RWPE1 (cell line): ENCODE data around the gene ESRRB.

Source experiments
- CTCF ChIA-PET: fragments of 350-600 bp; sonication (Branson Sonifier 250); formaldehyde crosslinking; extraction: SDS; loops from one replicate; lab custom pipeline; 2021; lab: Yijun Ruan, JAX
- POLR2A ChIA-PET: fragments of 400-600 bp; formaldehyde crosslinking; extraction: SDS; loops from one replicate; lab custom pipeline; 2020; ENCODE audit warnings: antibody characterized with exemption; ENCODE audit not compliant: low non-redundant PET; lab: Yijun Ruan, JAX
- DNase-seq: peaks from one replicate; pipeline ENCODE4 v3.0.0; 2012; ENCODE audit warnings: low spot score
- H3K27ac ChIP-seq: fragments of 450-650 bp; 2 replicates; pipeline ENCODE4 v1.5.1; 2017
- TF ChIP-seq, protein P1 (sequence below): fragments of 450-650 bp; conservative IDR thresholded peaks from 2 replicates; pipeline ENCODE4 v1.5.1; 2017; ENCODE audit warnings: low read depth, mild to moderate bottlenecking

ESRRB gene

DNA sequence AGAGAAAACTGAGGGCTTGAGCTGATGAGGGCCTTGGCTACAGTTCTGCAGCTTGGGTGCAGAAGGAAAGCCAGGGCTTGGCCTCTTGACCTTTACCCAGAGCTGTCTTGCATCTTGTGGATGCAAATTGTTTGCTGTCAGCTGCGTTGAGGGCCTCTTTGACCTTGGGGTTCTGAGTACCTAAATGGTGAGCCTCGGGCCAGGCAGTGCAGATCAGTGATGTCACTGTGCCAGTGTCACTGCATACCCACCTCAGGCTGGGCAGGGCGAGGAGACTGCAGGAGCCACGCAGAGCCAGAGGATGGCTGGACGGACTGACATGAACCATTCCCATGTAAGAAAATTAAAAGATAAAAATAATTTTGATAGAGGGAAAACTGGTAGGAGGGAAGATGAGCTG lies 18.6 kb downstream of the ESRRB start:
- no peak for DNase-seq
- ChIA-PET CTCF (no interaction called here), POLR2A (no interaction called here)
- no peak overlapping the region for H3K27ac ChIP-seq
- TF ChIP-seq, protein P1, sequence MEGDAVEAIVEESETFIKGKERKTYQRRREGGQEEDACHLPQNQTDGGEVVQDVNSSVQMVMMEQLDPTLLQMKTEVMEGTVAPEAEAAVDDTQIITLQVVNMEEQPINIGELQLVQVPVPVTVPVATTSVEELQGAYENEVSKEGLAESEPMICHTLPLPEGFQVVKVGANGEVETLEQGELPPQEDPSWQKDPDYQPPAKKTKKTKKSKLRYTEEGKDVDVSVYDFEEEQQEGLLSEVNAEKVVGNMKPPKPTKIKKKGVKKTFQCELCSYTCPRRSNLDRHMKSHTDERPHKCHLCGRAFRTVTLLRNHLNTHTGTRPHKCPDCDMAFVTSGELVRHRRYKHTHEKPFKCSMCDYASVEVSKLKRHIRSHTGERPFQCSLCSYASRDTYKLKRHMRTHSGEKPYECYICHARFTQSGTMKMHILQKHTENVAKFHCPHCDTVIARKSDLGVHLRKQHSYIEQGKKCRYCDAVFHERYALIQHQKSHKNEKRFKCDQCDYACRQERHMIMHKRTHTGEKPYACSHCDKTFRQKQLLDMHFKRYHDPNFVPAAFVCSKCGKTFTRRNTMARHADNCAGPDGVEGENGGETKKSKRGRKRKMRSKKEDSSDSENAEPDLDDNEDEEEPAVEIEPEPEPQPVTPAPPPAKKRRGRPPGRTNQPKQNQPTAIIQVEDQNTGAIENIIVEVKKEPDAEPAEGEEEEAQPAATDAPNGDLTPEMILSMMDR: no peak

DNA sequence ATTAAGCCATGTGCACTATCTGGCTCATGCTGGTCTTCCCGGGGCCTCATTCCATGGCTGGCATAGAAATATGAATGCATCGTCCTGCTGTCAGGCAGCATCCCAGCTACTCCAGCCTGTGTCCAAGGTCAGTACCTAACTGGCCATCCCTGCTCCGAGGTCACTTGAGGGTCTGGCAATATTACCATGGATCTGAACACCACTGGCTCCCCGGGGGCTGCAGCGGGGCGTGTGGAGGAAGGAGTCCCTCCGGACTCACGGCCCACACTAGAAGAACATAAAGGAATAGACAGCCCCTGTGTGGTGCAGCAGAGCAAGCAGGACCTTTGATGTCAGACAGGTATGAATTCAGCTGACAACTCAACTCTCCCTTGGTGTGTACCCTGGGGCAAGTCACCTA lies 19.2 kb downstream of the ESRRB start:
- DNase-seq: no peak
- no peak overlapping the region for H3K27ac ChIP-seq
- ChIA-PET CTCF (no interaction called here), POLR2A (no interaction called here)
- TF ChIP-seq, protein P1: no peak

DNA sequence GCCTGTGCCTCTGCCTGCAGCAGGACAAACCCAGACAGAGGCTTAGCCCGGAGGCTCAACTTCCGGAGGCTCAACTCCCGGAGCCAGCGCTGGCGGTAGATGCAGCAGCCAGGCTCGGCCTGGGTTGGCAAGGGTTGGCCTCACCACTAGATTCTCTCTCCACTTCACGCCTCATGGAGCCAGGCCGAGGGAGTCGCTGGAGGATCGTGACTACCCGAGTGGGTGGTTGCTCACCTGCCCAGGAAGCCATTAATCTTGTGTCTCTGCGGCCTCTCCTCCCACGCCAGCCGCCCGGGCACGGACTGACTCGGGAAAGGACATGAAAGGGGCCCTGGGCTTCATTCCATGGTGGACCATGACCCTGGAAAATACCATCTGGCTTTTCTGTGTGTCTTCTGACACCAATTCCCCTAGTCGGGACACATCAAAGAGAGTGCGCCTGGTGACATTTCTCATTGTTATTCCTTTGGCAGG lies 20.8 kb downstream of the ESRRB start:
- POLR2A ChIA-PET: no interaction called here
- TF ChIP-seq, protein P1: no peak
- DNase-seq: no peak
- no peak overlapping the region for H3K27ac ChIP-seq
- CTCF ChIA-PET: no interaction called here

DNA sequence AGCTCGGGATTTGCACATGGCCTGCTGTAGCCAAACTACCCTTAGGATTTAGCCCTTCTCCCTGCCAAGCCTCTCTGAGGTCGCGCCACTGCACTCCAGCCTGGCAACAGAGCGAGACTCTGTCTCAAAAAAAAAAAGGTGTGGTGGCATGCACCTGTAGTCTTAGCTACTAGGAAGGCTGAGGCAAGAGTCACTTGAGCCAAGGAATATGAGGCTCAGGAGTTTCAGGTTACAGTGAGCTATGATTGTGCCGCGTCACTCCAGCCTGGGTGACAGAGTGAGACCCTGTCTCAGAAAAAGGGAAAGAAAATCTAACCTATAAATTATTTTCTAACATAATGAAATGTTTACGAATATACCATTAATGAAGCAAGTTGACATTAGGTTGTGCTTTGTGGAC lies 29.7 kb downstream of the ESRRB start:
- TF ChIP-seq, protein P1: no peak
- DNase-seq: no peak
- CTCF ChIA-PET: interaction anchor here (0.5 to 0.6 kb wide), 2 partner anchors 30 to 1594 kb away, joined by 3 to 4 read pairs; no protein-coding TSS in a partner anchor
- no peak overlapping the region for H3K27ac ChIP-seq
- POLR2A ChIA-PET: interaction anchor here (0.6 kb wide), 1 partner anchor 26 kb away, joined by 3 read pairs; no protein-coding TSS in a partner anchor

DNA sequence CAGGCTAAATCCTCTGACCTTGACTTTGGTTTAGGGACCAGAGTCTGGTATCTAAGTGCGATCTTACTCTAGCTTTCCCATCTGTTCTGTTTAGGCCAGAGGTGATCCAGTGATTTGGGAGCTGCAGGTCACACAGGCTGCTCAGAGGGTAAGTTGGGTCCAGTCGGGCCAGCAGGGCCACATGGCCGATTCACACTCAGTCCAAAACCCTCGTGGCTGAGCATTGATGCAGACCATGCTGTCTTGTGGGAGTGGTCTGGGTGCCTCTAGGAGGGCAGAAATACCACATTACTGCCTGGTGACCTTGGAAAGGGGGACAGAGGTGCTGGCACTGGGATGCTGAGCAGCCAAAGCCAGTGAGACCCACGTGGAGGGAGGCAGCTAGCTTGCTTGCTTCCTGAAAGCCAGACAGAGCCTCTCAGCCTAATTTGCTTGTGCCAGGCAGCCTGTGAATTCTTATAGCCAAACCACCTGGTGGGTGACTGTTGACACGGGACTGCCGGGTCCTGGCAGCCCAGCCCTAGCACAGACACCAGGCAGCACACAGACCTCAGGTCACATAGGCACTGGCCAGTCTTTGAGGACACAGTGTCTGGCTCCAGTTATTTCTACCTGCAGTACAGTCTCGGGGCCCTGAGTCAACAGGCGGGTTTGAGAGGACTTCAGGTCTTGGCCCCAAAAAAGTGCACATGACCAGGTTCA lies 31.7 kb downstream of the ESRRB start:
- no peak for DNase-seq
- ChIA-PET POLR2A (no interaction called here), CTCF (no interaction called here)
- no peak overlapping the region for H3K27ac ChIP-seq
- TF ChIP-seq, protein P1: no peak

DNA sequence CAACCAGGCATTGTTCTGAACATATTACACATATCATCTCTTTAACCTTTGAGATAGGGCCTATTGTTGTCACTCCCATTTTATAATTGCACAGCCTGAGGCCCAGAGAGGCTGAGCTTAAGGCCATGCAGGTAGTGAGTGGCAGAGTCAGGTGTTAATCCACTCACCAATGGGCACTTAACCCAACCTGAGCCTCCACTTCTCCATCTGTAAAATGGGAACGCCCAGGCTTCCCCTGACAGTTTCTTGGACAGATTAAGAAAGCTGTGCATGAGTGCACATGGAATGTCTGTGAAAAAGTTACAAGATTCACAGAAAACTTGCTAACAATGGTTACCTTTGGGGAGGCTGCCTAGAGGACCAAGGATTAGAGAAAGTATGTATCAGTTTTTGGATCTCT lies 32.9 kb downstream of the ESRRB start:
- no peak overlapping the region for H3K27ac ChIP-seq
- TF ChIP-seq, protein P1: no peak
- DNase-seq: no peak
- ChIA-PET CTCF (interaction anchor here (0.6 kb wide), 1 partner anchor 234 kb away, joined by 5 read pairs; no protein-coding TSS in a partner anchor), POLR2A (no interaction called here)
